MCF 10A (cell line): ENCODE data around the gene NID1. TPM values are rescaled to one million over a fixed set of nuclear protein-coding genes. Genes with fewer than 3 reads are reported as not detected.
A peak's percentile ranks its signal among the peaks of the same experiment; 100 is the strongest.
"Not testable (repeated sequence)": the region's sequence is repeated elsewhere in the genome, so short reads cannot be mapped to it uniquely, and the experiment has no call there.

Experiments
- BruUV-seq: library from RNA; stranded (reverse); fragments of 400-500 nt; replicated peaks from 2 replicates; lab custom pipeline; 2021; lab: Mats Ljungman, UMichigan
- CTCF ChIA-PET: fragments of 300-600 bp; sonication (Branson Sonifier 250); formaldehyde crosslinking; extraction: SDS; loops from one replicate; lab custom pipeline; 2021; ENCODE audit warnings: antibody characterized with exemption, inconsistent platforms; lab: Yijun Ruan, JAX
- POLR2A ChIA-PET: fragments of 300-600, 350-650 bp; sonication (Branson Sonifier 250); formaldehyde crosslinking; extraction: SDS; loops from one replicate; lab custom pipeline; 2020; ENCODE audit warnings: antibody characterized with exemption, inconsistent platforms; lab: Yijun Ruan, JAX
- DNase-seq: peaks from one replicate; pipeline ENCODE4 v3.0.0-alpha.2; 2018; ENCODE audit not compliant: unreplicated experiment
- H3K27ac Mint-ChIP-seq: one replicate; pipeline ENCODE4 v1.8.0; 2022; ENCODE audit warnings: mild to moderate bottlenecking, low read depth, mixed read lengths; ENCODE audit not compliant: unreplicated experiment
- H3K27me3 Mint-ChIP-seq: one replicate; pipeline ENCODE4 v1.8.0; 2022; ENCODE audit warnings: mixed read lengths; ENCODE audit not compliant: insufficient read depth, unreplicated experiment
- H3K36me3 Mint-ChIP-seq: one replicate; pipeline ENCODE4 v1.8.0; 2022; ENCODE audit warnings: mild to moderate bottlenecking, moderate library complexity, mixed read lengths; ENCODE audit not compliant: insufficient read depth, unreplicated experiment
- H3K4me1 Mint-ChIP-seq: one replicate; pipeline ENCODE4 v1.8.0; 2022; ENCODE audit warnings: mixed read lengths; ENCODE audit not compliant: insufficient read depth, unreplicated experiment
- H3K4me3 Mint-ChIP-seq: one replicate; pipeline ENCODE4 v1.8.0; 2022; ENCODE audit warnings: mild to moderate bottlenecking, moderate library complexity, mixed read lengths; ENCODE audit not compliant: unreplicated experiment
- H3K9me3 Mint-ChIP-seq: one replicate; pipeline ENCODE4 v1.8.0; 2022; ENCODE audit warnings: mixed read lengths; ENCODE audit not compliant: unreplicated experiment
- intact Hi-C: fragments of 100-400 bp; cut with micrococcal nuclease; formaldehyde crosslinking; loops from 2 replicates; pipeline ENCODE4 v1.14.1; 2022
- total RNA-seq: library from RNA; stranded (reverse); gene quantifications from 2 replicates; pipeline ENCODE4 v1.2.3, GENCODE V29; 2022
- TF ChIP-seq, protein P1 (sequence below): fragments of 200-600 bp; IDR thresholded peaks from one replicate; pipeline ENCODE4 v1.8.0; 2022; ENCODE audit warnings: antibody characterized with exemption, mild to moderate bottlenecking; ENCODE audit not compliant: unreplicated experiment

NID1 gene
- total RNA-seq, 1 experiment from 2014 or later = 0.16 TPM

- Mint-ChIP-seq H3K27ac (peak overlapping the region; percentile 78), H3K4me3 (no peak overlapping the region), H3K4me1 (peaks cover 15% of the 10 kb centered on the region), H3K27me3 (no peaks in the 10 kb centered on the region), H3K36me3 (no peaks in the 10 kb centered on the region), H3K9me3 (no peaks in the 10 kb centered on the region)
- BruUV-seq = no TSS peak
- ChIA-PET CTCF (interaction anchor here (1.5 to 1.7 kb wide), 2 partner anchors 10 to 37 kb away, joined by 5 read pairs; no protein-coding TSS in a partner anchor), POLR2A (interaction anchor here (1.0 to 3.3 kb wide), 4 partner anchors 9 to 508 kb away, joined by 3 to 22 read pairs (median 10); no protein-coding TSS in a partner anchor)
- intact Hi-C loops = no loop called here
- TF ChIP-seq, protein P1, sequence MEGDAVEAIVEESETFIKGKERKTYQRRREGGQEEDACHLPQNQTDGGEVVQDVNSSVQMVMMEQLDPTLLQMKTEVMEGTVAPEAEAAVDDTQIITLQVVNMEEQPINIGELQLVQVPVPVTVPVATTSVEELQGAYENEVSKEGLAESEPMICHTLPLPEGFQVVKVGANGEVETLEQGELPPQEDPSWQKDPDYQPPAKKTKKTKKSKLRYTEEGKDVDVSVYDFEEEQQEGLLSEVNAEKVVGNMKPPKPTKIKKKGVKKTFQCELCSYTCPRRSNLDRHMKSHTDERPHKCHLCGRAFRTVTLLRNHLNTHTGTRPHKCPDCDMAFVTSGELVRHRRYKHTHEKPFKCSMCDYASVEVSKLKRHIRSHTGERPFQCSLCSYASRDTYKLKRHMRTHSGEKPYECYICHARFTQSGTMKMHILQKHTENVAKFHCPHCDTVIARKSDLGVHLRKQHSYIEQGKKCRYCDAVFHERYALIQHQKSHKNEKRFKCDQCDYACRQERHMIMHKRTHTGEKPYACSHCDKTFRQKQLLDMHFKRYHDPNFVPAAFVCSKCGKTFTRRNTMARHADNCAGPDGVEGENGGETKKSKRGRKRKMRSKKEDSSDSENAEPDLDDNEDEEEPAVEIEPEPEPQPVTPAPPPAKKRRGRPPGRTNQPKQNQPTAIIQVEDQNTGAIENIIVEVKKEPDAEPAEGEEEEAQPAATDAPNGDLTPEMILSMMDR = no peak
- no peak for DNase-seq
Observed at GRCh38 chr1:236009191-236009590, 55.7 kb downstream of the NID1 start.

- intact Hi-C loops = no loop called here
- BruUV-seq = no TSS peak
Observed at GRCh38 chr1:236007781-236008180, 57.1 kb downstream of the NID1 start.

DNA sequence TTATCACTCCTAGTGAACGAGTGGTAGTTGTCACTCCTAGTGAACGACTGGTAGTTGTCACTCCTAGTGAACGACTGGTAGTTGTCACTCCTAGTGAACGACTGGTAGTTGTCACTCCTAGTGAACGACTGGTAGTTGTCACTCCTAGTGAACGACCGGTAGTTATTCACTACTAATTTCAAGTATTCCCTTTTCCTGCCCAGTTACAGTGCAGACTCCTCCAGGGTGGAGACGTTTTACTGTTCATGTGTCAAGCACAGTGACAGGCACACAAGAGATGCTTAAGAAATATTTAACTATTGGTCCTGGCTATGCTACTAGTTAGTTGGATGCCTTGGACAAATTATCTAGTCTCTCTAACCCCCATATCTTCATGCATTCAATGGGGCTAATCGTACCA, 61.8 kb downstream of the NID1 start:
- BruUV-seq, DNase-seq, H3K27ac Mint-ChIP-seq, H3K27me3 Mint-ChIP-seq, intact Hi-C loops, H3K36me3 Mint-ChIP-seq, H3K9me3 Mint-ChIP-seq, H3K4me3 Mint-ChIP-seq: not testable (repeated sequence)
- ChIA-PET CTCF (interaction anchor here (1.0 to 1.5 kb wide), 2 partner anchors 32 to 137 kb away, joined by 4 to 5 read pairs; partner anchors contain the start of gene LYST), POLR2A (interaction anchor here (0.7 to 1.4 kb wide), 2 partner anchors 30 to 498 kb away, joined by 3 to 4 read pairs; no protein-coding TSS in a partner anchor)
- H3K4me1 Mint-ChIP-seq = peaks cover 34% of the 10 kb centered on the region

More at GRCh38 chr1:236007781-236008180, 57.1 kb downstream of the NID1 start:
- no peak overlapping the region for H3K4me3 Mint-ChIP-seq
- ChIA-PET POLR2A (interaction anchor here (1.0 to 3.2 kb wide), 2 partner anchors 9 kb away, joined by 3 to 21 read pairs; no protein-coding TSS in a partner anchor), CTCF (interaction anchor here (0.6 kb wide), 1 partner anchor 101 kb away, joined by 3 read pairs; no protein-coding TSS in a partner anchor)
- H3K27me3 Mint-ChIP-seq = no peaks in the 10 kb centered on the region
- TF ChIP-seq, protein P1 = no peak
- H3K4me1 Mint-ChIP-seq = peaks cover 20% of the 10 kb centered on the region
- H3K27ac Mint-ChIP-seq = no peak overlapping the region
- DNase-seq = no peak
- no peaks in the 10 kb centered on the region for H3K9me3 Mint-ChIP-seq
- H3K36me3 Mint-ChIP-seq = no peaks in the 10 kb centered on the region

GRCh38 chr1:236002572-236002971, 62.3 kb downstream of the NID1 start:
- TF ChIP-seq, protein P1 = no peak
- H3K36me3 Mint-ChIP-seq = no peaks in the 10 kb centered on the region
- BruUV-seq = no TSS peak
- DNase-seq = no peak
- POLR2A ChIA-PET = interaction anchor here (0.7 to 1.8 kb wide), 4 partner anchors 8 to 497 kb away, joined by 3 to 9 read pairs (median 6); no protein-coding TSS in a partner anchor
- H3K27ac Mint-ChIP-seq = no peak overlapping the region
- no peaks in the 10 kb centered on the region for H3K9me3 Mint-ChIP-seq
- H3K4me1 Mint-ChIP-seq = peaks cover 37% of the 10 kb centered on the region
- intact Hi-C loops = no loop called here
- no peak overlapping the region for H3K4me3 Mint-ChIP-seq
- CTCF ChIA-PET = interaction anchor here (0.6 to 1.6 kb wide), 4 partner anchors 12 to 136 kb away, joined by 3 to 4 read pairs (median 3); partner anchors contain the start of gene LYST
- no peaks in the 10 kb centered on the region for H3K27me3 Mint-ChIP-seq
